Ovary (tissue), 3 donors: ENCODE measurements around the gene ICAM5.

Source experiments
- EP300 ChIP-seq: sonication (generic); formaldehyde crosslinking; IDR thresholded peaks from one replicate; pipeline ENCODE4 v1.6.1; 2017; ENCODE audit warnings: antibody characterized with exemption
- TF ChIP-seq, protein P1 (sequence below), 3 donors: fragments of 450-650 bp in 2 of 3; fragments of 200-600 bp in 1 of 3; IDR thresholded peaks; one replicate each; pipeline versions ENCODE4 v1.5.1 to v1.8.0; 2016 to 2022; ENCODE audit warnings: antibody characterized with exemption in 3 of 3, mild to moderate bottlenecking in 1 of 3
- donor health status: DM: no; HTN: no; CAD: no.

DNA sequence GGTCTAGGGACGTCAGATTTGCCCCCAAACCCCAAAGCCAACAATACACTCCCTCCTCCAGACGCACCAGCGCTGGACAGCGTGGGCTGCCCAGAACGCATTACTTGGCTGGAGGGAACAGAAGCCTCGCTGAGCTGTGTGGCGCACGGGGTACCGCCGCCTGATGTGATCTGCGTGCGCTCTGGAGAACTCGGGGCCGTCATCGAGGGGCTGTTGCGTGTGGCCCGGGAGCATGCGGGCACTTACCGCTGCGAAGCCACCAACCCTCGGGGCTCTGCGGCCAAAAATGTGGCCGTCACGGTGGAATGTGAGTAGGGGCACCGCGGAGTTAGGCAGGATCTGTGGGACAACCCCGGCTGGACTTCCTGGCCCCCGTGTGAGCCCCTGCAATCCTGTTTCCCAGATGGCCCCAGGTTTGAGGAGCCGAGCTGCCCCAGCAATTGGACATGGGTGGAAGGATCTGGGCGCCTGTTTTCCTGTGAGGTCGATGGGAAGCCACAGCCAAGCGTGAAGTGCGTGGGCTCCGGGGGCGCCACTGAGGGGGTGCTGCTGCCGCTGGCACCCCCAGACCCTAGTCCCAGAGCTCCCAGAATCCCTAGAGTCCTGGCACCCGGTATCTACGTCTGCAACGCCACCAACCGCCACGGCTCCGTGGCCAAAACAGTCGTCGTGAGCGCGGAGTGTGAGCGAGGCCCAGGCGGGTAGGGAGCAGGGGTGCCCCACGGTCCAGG, 4.0 kb downstream of the ICAM5 start:
- TF ChIP-seq, protein P1, sequence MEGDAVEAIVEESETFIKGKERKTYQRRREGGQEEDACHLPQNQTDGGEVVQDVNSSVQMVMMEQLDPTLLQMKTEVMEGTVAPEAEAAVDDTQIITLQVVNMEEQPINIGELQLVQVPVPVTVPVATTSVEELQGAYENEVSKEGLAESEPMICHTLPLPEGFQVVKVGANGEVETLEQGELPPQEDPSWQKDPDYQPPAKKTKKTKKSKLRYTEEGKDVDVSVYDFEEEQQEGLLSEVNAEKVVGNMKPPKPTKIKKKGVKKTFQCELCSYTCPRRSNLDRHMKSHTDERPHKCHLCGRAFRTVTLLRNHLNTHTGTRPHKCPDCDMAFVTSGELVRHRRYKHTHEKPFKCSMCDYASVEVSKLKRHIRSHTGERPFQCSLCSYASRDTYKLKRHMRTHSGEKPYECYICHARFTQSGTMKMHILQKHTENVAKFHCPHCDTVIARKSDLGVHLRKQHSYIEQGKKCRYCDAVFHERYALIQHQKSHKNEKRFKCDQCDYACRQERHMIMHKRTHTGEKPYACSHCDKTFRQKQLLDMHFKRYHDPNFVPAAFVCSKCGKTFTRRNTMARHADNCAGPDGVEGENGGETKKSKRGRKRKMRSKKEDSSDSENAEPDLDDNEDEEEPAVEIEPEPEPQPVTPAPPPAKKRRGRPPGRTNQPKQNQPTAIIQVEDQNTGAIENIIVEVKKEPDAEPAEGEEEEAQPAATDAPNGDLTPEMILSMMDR (IDR thresholded peaks at IDR 0.05) = no peak
- no peak for TF ChIP-seq EP300
